Astrocyte of the cerebellum (primary cell): Measurements from ENCODE around the gene ZNF583.

Experiments used
- DNase-seq: peaks from one replicate; pipeline ENCODE4 v3.0.0-alpha.2; 2011; ENCODE audit warnings: low read depth
- H3K4me3 ChIP-seq: 2 replicates; pipeline ENCODE4 v1.5.1; 2011; ENCODE audit warnings: mild to moderate bottlenecking, low read depth, low read length, moderate library complexity
- CTCF ChIP-seq: IDR thresholded peaks from 2 replicates; pipeline ENCODE4 v1.5.1; 2012; ENCODE audit warnings: low read length, low read depth, moderate library complexity, mild to moderate bottlenecking; ENCODE audit errors: missing control alignments
- in situ Hi-C: cut with HindIII; loops from 2 replicates; pipeline ENCODE4 v1.10.0; 2017; ENCODE audit warnings: low sequenced_read_pairs

Gene ZNF583

GRCh38 chr19:56403764-56404704 lies at the start of gene ZNF583:
Gene ZNF583, plus strand, starts transcription at chr19:56404332. Its CDS starts 2,783 bp downstream, at chr19:56407115.
- peak; percentile 95 for DNase-seq
- no peak for TF ChIP-seq CTCF
- peak within 1 kb of the TSS; percentile 84 for H3K4me3 ChIP-seq
- in situ Hi-C loops = no loop called here

- no peak for DNase-seq
- in situ Hi-C loops = no loop called here
- no peak overlapping the region for H3K4me3 ChIP-seq
- TF ChIP-seq CTCF = no peak
Measured at GRCh38 chr19:56355517-56355916, 48.6 kb upstream of the ZNF583 start.

GRCh38 chr19:56356944-56357343 lies 47.2 kb upstream of the ZNF583 start:
- no peak for DNase-seq
- TF ChIP-seq CTCF = no peak
- H3K4me3 ChIP-seq = no peak overlapping the region
- in situ Hi-C loops = no loop called here

GRCh38 chr19:56360841-56361240 lies 43.3 kb upstream of the ZNF583 start:
- in situ Hi-C loops = no loop called here
- TF ChIP-seq CTCF = no peak
- H3K4me3 ChIP-seq = no peak overlapping the region
- DNase-seq = no peak

- TF ChIP-seq CTCF = no peak
- peak overlapping the region; percentile 65 for H3K4me3 ChIP-seq
- peak; percentile 84 for DNase-seq
- in situ Hi-C loops = no loop called here
Measured at GRCh38 chr19:56367829-56368711, 36.1 kb upstream of the ZNF583 start.

GRCh38 chr19:56369886-56370676 lies 34.1 kb upstream of the ZNF583 start:
- no peak for DNase-seq
- in situ Hi-C loops = no loop called here
- H3K4me3 ChIP-seq = no peak overlapping the region
- no peak for TF ChIP-seq CTCF
